GM12878 (cell line): Measurements from ENCODE around the gene GABRB2. TPM values are rescaled to one million over a fixed set of nuclear protein-coding genes. Genes with fewer than 3 reads are reported as not detected.

Source experiments
- ATAC-seq: fragments of 200-7000 bp; cut with Tn5 transposase; 3 replicates; pipeline ENCODE4 v1.9.1; 2020; ENCODE audit warnings: mild to moderate bottlenecking, moderate library complexity
- BruUV-seq: library from RNA; stranded (reverse); fragments of 400-500 nt; replicated peaks from 2 replicates; lab custom pipeline; 2021; lab: Mats Ljungman, UMichigan
- CTCF ChIA-PET: fragments of 300-600 bp; sonication (Branson Sonifier 250); formaldehyde crosslinking; extraction: SDS; loops from one replicate; lab custom pipeline; 2021; ENCODE audit warnings: inconsistent platforms; lab: Yijun Ruan, JAX
- POLR2A ChIA-PET: fragments of 350-600 bp; formaldehyde crosslinking; extraction: SDS; loops from one replicate; lab custom pipeline; 2021; ENCODE audit warnings: inconsistent platforms; lab: Charles Lee
- RAD21 ChIA-PET: fragments of 300-600 bp; sonication (Branson Sonifier 250); formaldehyde crosslinking; loops from one replicate; lab custom pipeline; 2023; ENCODE audit warnings: antibody characterized with exemption; ENCODE audit not compliant: unreplicated experiment; lab: Charles Lee
- SMC1A ChIA-PET: fragments of 300-600 bp; sonication (Branson Sonifier 250); formaldehyde crosslinking; loops from one replicate; lab custom pipeline; 2023; ENCODE audit not compliant: unreplicated experiment, uncharacterized antibody; lab: Charles Lee
- DNase-seq: peaks from one replicate; pipeline ENCODE4 v3.0.0-alpha.2; 2011; ENCODE audit warnings: low read depth, low spot score
- FAIRE-seq: peaks from 3 replicates; lab custom pipeline; 2011; peaks lifted over from hg19 to GRCh38; lab: Jason Lieb, UNC
- H2AFZ ChIP-seq: 2 replicates; pipeline ENCODE4 v1.6.0; 2011; ENCODE audit warnings: low read depth, low read length, control low read depth; ENCODE audit not compliant: control insufficient read depth
- H3K27ac ChIP-seq: 2 replicates; pipeline ENCODE4 v1.5.1; 2011; ENCODE audit warnings: control low read depth; ENCODE audit not compliant: control insufficient read depth, insufficient read depth
- H3K27me3 ChIP-seq, 2 experiments: replicated peaks in 1 of 2; 2 replicates each; pipeline versions ENCODE4 v1.6.0 to v1.6.1; 2011; ENCODE audit warnings: low read length in 1 of 2; ENCODE audit not compliant: control insufficient read depth in 2 of 2, insufficient read depth in 2 of 2
- H3K36me3 ChIP-seq, 2 experiments: 2 replicates each; pipeline ENCODE4 v1.5.1; 2011; ENCODE audit warnings: low read length in 1 of 2; ENCODE audit not compliant: control insufficient read depth in 2 of 2, insufficient read depth in 2 of 2
- H3K4me1 ChIP-seq: 2 replicates; pipeline ENCODE4 v1.6.1; 2011; ENCODE audit warnings: mild to moderate bottlenecking, low read length, moderate library complexity, mixed read lengths; ENCODE audit not compliant: control insufficient read depth, insufficient read depth
- H3K4me2 ChIP-seq: 2 replicates; pipeline ENCODE4 v1.6.0; 2011; ENCODE audit warnings: control low read depth; ENCODE audit not compliant: control insufficient read depth, insufficient read depth
- H3K4me3 ChIP-seq: fragments of 200-600 bp; sonication (generic); 2 replicates; pipeline ENCODE4 v1.5.1; 2016
- H3K79me2 ChIP-seq: 2 replicates; pipeline ENCODE4 v1.6.0; 2011; ENCODE audit warnings: low read length; ENCODE audit not compliant: control insufficient read depth, insufficient read depth
- H3K9ac ChIP-seq: 2 replicates; pipeline ENCODE4 v1.8.0; 2011; ENCODE audit warnings: low read length, control low read depth, mixed read lengths; ENCODE audit not compliant: control insufficient read depth, insufficient read depth
- H3K9me3 ChIP-seq: replicated peaks from 3 replicates; pipeline ENCODE4 v1.5.1; 2011; ENCODE audit warnings: mild to moderate bottlenecking, low read length; ENCODE audit not compliant: control insufficient read depth, insufficient read depth
- H4K20me1 ChIP-seq: 2 replicates; pipeline ENCODE4 v1.6.0; 2011; ENCODE audit not compliant: control insufficient read depth, insufficient read depth
- HSF1 ChIP-seq: fragments of 150-350 bp; IDR thresholded peaks from 2 replicates; pipeline ENCODE4 v1.6.1; 2014; ENCODE audit warnings: mild to moderate bottlenecking, low read depth, low read length
- IKZF2 ChIP-seq, 2 experiments: fragments of 450-650 bp; IDR thresholded peaks; 2 replicates each; pipeline ENCODE4 v1.6.1; 2017; ENCODE audit warnings: mild to moderate bottlenecking in 2 of 2, moderate library complexity in 2 of 2
- SP1 ChIP-seq: IDR thresholded peaks from one replicate; pipeline ENCODE4 v1.6.1; 2011; ENCODE audit warnings: low read depth, low read length
- TCF7 ChIP-seq: IDR thresholded peaks from 2 replicates; pipeline ENCODE4 v1.6.1; 2014; ENCODE audit warnings: antibody characterized with exemption, borderline replicate concordance
- ZNF207 ChIP-seq: fragments of 450-650 bp; IDR thresholded peaks from 2 replicates; pipeline ENCODE4 v1.6.1; 2014; ENCODE audit warnings: antibody characterized with exemption, mild to moderate bottlenecking, borderline replicate concordance
- ZNF24 ChIP-seq: fragments of 450-650 bp; IDR thresholded peaks from 2 replicates; pipeline ENCODE4 v1.6.1; 2017; ENCODE audit warnings: antibody characterized with exemption, mild to moderate bottlenecking
- ZNF384 ChIP-seq: IDR thresholded peaks from 2 replicates; pipeline ENCODE4 v1.6.1; 2012; ENCODE audit warnings: low read depth, mild to moderate bottlenecking, low read length, improper control_type of control experiment, borderline replicate concordance
- WGBS: methylation state at CpG from one replicate; pipeline ENCODE4 v1.1.6; 2016; ENCODE audit warnings: low lambda C conversion rate; ENCODE audit not compliant: insufficient replicate concordance, insufficient coverage; ENCODE audit errors: missing lambda C conversion rate; 5-methylcytosine and 5-hydroxymethylcytosine counted together
- in situ Hi-C: fragments of 300-500 bp; cut with MboI; formaldehyde crosslinking; loops from 9 replicates; pipeline ENCODE4 v1.14.3; 2018; ENCODE audit warnings: mixed read lengths
- intact Hi-C: fragments of 100-400 bp; cut with micrococcal nuclease; formaldehyde crosslinking; loops from one replicate; pipeline ENCODE4 v1.14.2; 2022; ENCODE audit not compliant: unreplicated experiment
- polyA plus RNA-seq, 11 experiments: library from polyadenylated mRNA; depleted of rRNA in 4 of 11; unstranded in 6 of 11; stranded (reverse) in 5 of 11; fragments of >200 nt; fragmentation: Nextera tagmentation in 4 of 11; fragmentation: Illumina TruSeq in 1 of 11; extraction: Ambion mirVana in 4 of 11; extraction: Trizol in 1 of 11; gene quantifications; 1 replicate in 1 of 11; 2 replicates in 10 of 11; pipeline versions ENCODE4 v1.2.1 to v1.2.3, GENCODE V29; 2011 to 2016; ENCODE audit warnings: inconsistent platforms in 2 of 11, missing spikeins in 2 of 11, low read depth in 1 of 11
- total RNA-seq, 4 experiments: library from RNA; depleted of rRNA in 3 of 4; stranded (reverse); fragments of >200 nt in 3 of 4; fragmentation: Illumina TruSeq in 1 of 4; extraction: Trizol in 1 of 4; gene quantifications; 2 replicates each; pipeline versions ENCODE4 v1.2.1 to v1.2.3, GENCODE V29; 2013 to 2021
- TF ChIP-seq, protein P1 (sequence below): fragments of 450-650 bp; IDR thresholded peaks from 2 replicates; pipeline ENCODE4 v1.6.1; 2014; ENCODE audit warnings: mild to moderate bottlenecking
- TF ChIP-seq, protein P2 (sequence below): IDR thresholded peaks from 2 replicates; pipeline ENCODE4 v1.6.1; 2012; ENCODE audit warnings: mild to moderate bottlenecking, low read depth, low read length

The GABRB2 gene
- total and polyA plus RNA-seq, 10 of the 15 experiments (the other 5 are each of a cell fraction or from before 2014, with no cell fraction given) = 0.12 to 0.85 (median 0.43) TPM

GRCh38 chr5:161314033-161314432 lies 232.5 kb downstream of the GABRB2 start (continued):
- TF ChIP-seq HSF1 (no peak), ZNF24 (no peak), SP1 (no peak)
- TF ChIP-seq, protein P1, sequence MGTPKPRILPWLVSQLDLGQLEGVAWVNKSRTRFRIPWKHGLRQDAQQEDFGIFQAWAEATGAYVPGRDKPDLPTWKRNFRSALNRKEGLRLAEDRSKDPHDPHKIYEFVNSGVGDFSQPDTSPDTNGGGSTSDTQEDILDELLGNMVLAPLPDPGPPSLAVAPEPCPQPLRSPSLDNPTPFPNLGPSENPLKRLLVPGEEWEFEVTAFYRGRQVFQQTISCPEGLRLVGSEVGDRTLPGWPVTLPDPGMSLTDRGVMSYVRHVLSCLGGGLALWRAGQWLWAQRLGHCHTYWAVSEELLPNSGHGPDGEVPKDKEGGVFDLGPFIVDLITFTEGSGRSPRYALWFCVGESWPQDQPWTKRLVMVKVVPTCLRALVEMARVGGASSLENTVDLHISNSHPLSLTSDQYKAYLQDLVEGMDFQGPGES = no peak
- TF ChIP-seq, all 136 proteins: peak for 0

GRCh38 chr5:161312882-161313281 lies 233.6 kb downstream of the GABRB2 start:
- Histone ChIP-seq H3K4me3 (no peak overlapping the region), H3K9ac (no peak overlapping the region), H3K4me1 (peaks cover 35% of the 10 kb centered on the region), H3K27me3 (no peaks in the 10 kb centered on the region), H3K27ac (no peak overlapping the region), H3K36me3 (no peaks in the 10 kb centered on the region), H4K20me1 (no peaks in the 10 kb centered on the region), H3K9me3 (peaks cover 12% of the 10 kb centered on the region; the same call in 2 of the 3 replicates), H3K4me2 (no peak overlapping the region), H3K79me2 (no peaks in the 10 kb centered on the region), H2AFZ (peak overlapping the region; percentile 18; the same call in 1 of the 2 replicates)
- no peak for TF ChIP-seq TCF7
- no peak for TF ChIP-seq IKZF2 (IDR thresholded peaks at IDR 0.05)
- TF ChIP-seq, protein P2, sequence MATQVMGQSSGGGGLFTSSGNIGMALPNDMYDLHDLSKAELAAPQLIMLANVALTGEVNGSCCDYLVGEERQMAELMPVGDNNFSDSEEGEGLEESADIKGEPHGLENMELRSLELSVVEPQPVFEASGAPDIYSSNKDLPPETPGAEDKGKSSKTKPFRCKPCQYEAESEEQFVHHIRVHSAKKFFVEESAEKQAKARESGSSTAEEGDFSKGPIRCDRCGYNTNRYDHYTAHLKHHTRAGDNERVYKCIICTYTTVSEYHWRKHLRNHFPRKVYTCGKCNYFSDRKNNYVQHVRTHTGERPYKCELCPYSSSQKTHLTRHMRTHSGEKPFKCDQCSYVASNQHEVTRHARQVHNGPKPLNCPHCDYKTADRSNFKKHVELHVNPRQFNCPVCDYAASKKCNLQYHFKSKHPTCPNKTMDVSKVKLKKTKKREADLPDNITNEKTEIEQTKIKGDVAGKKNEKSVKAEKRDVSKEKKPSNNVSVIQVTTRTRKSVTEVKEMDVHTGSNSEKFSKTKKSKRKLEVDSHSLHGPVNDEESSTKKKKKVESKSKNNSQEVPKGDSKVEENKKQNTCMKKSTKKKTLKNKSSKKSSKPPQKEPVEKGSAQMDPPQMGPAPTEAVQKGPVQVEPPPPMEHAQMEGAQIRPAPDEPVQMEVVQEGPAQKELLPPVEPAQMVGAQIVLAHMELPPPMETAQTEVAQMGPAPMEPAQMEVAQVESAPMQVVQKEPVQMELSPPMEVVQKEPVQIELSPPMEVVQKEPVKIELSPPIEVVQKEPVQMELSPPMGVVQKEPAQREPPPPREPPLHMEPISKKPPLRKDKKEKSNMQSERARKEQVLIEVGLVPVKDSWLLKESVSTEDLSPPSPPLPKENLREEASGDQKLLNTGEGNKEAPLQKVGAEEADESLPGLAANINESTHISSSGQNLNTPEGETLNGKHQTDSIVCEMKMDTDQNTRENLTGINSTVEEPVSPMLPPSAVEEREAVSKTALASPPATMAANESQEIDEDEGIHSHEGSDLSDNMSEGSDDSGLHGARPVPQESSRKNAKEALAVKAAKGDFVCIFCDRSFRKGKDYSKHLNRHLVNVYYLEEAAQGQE = no peak
- no peak for TF ChIP-seq ZNF207
- no peak for TF ChIP-seq ZNF384
- ChIA-PET RAD21 (no interaction called here), POLR2A (no interaction called here), CTCF (no interaction called here), SMC1A (no interaction called here)
- no peak for FAIRE-seq
- DNase-seq = no peak
- BruUV-seq = no TSS peak
- in situ Hi-C loops = no loop called here
- ATAC-seq = no peak
- intact Hi-C loops = loop anchor here (5.0 kb wide), 1 partner anchor 51 kb away; no protein-coding TSS in a partner anchor
- WGBS = 67% methylated on average over 5 of the region's 5 CpGs
